ENCODE results near the gene GATAD2B.

DNA sequence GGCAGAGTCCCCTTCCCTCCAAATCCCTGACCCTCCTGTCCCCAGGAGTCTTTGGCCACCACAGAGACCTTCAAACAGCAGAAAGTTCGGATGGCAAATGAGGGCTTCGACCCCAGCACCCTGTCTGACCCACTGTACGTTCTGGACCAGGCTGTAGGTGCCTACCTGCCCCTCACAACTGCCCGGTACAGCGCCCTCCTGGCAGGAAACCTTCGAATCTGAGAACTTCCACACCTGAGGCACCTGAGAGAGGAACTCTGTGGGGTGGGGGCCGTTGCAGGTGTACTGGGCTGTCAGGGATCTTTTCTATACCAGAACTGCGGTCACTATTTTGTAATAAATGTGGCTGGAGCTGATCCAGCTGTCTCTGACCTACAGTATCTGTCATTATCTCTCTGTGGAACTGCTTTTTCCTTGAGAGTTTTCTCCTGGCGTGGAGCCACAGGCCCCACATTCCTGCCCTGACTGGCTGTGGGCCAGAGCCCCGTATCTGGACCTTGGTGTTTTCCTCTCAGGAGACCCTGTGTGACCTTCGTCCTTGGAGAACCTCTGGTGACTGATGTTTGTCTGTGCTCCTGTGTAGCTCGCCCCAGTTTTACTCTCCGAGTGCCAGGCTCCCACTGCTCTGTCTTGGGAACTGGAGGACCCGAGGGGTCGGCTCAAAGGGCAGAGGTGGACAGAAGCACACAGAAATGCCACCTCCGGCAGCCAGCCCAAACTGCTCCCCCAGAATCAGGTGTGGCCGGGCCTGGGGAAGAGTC is 142.8 kb downstream of the GATAD2B start:
- TF ChIP-seq CTCF (IDR thresholded peaks at IDR 0.05; ENCODE audit: insufficient read depth, low read depth, low read length) = no peak
- TF ChIP-seq EZH2 (IDR thresholded peaks at IDR 0.05; ENCODE audit: insufficient read depth, low read length) = no peak

Data from astrocyte (in vitro differentiated cells and primary cell).